SH-SY5Y (cell line): Measurements from ENCODE around the gene STK11.

Experiments used
- GATA2 ChIP-seq: IDR thresholded peaks from 2 replicates; pipeline ENCODE4 v1.6.1; 2011; ENCODE audit warnings: mild to moderate bottlenecking, low read depth, low read length
- GATA3 ChIP-seq: IDR thresholded peaks from 2 replicates; pipeline ENCODE4 v1.6.1; 2011; ENCODE audit warnings: low read depth, mild to moderate bottlenecking, low read length, moderate library complexity

The STK11 gene

DNA sequence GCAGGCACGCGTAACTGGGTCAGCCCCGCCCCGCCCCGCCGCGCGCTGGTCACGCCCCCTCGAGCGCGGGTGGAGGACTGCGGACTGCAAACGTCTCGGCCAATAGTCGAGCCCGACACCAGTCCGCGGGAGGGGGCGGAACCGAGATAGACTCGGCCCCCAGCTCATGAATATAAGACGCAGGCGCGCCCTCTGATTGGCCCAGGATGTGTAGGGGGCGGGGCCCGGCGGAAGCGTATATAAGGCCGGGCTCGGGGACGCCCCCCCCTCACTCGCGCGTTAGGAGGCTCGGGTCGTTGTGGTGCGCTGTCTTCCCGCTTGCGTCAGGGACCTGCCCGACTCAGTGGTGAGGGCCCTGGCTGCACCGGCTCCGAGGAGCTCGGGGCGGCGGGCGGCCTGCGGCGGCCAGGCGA, 63.5 kb downstream of the STK11 start, which contains the start of gene CIRBP:
CIRBP (plus strand) TSS at position 268 of the 413 bp plus-strand sequence. CDS start 1,602 bp downstream, outside the sequence.
- no peak for TF ChIP-seq GATA3
- no peak for TF ChIP-seq GATA2

DNA sequence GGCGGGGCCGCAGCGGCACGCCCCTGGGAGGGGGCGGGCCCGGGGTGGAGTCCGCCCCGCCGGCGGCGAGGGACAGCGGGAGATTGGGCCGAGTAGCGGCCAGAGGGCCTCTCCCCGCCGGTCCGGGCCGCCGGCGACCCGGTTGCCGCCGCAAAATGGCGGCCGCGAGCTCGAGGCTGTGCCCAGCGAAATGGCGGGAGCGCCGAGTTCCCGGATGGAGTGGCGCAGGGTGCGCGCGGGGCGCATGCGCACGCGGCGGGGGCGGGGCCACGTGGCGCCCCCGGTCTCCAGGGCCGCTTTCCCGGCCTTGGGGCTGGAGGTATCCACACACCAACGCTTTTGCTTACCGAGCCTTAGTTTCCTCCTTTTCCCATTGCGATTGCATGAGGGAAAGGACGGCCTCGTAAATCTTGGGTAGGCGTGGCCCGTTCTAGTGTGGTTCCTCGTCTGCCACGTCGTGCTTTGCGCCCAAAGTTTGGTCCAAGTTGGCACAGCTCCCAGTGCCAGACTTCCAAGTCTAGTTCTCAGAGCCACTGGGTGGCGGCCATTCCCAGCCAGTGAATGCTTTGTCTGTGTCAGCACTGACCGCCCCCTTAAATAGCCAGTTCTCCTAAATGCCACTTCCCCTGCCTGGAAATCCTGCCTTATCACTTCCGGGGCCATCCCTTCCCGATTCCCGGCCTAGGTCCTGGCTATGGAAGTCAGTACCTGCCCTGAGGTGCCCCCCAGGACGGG, 64.1 kb downstream of the STK11 start:
- TF ChIP-seq GATA3 (no peak), GATA2 (no peak)

DNA sequence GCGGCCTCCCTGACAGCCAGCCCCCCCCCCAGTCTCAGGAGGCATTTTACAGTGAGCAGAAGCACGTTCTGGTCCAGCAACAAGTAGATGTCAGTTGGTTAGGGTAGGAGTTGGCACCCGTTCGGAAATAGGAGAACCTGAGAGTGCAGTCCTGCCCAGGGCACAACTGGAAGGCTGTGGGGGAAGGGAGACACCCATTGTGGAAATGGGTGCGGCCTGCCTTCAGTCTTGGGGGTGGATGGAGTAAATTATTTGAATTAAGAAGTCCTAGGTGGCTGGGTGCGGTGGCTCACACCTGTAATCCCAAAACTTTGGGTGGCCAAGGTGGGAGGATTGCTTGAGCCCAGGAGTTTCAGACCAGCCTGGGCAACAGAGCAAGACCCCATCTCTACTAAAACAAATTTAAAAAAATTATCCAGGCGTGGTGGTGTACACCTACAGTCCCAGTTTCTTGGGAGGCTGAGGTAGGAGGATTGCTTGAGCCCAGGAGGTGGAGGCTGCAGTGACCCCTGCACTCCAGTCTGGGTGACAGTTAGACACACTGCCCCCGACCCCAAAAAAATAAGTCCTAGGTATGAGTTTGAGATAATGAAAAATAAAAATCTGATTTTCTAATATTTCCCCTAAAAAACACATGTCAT, 64.8 kb downstream of the STK11 start:
- TF ChIP-seq GATA3 (no peak), GATA2 (no peak)

DNA sequence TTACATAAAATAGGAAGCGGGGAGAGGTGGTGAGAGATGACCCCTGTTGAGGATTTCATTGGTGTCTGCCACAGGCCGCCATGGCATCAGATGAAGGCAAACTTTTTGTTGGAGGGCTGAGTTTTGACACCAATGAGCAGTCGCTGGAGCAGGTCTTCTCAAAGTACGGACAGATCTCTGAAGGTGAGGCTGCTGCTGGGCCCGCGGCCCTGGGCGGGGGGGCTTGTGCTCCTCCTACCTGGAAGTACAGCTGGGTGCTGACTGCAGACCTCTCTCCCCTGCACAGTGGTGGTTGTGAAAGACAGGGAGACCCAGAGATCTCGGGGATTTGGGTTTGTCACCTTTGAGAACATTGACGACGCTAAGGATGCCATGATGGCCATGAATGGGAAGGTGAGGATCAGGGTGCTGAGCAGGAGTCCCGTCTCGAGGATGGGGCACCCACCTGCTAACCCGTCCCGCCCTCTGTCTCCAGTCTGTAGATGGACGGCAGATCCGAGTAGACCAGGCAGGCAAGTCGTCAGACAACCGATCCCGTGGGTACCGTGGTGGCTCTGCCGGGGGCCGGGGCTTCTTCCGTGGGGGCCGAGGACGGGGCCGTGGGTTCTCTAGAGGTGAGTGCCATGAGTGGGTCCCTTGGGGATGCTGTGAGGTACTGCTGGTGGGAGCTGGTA, 65.4 kb downstream of the STK11 start:
- TF ChIP-seq GATA2 (no peak), GATA3 (no peak)

GRCh38 chr19:1271528-1272422, 66.2 kb downstream of the STK11 start:
- TF ChIP-seq GATA2 (no peak), GATA3 (no peak)

DNA sequence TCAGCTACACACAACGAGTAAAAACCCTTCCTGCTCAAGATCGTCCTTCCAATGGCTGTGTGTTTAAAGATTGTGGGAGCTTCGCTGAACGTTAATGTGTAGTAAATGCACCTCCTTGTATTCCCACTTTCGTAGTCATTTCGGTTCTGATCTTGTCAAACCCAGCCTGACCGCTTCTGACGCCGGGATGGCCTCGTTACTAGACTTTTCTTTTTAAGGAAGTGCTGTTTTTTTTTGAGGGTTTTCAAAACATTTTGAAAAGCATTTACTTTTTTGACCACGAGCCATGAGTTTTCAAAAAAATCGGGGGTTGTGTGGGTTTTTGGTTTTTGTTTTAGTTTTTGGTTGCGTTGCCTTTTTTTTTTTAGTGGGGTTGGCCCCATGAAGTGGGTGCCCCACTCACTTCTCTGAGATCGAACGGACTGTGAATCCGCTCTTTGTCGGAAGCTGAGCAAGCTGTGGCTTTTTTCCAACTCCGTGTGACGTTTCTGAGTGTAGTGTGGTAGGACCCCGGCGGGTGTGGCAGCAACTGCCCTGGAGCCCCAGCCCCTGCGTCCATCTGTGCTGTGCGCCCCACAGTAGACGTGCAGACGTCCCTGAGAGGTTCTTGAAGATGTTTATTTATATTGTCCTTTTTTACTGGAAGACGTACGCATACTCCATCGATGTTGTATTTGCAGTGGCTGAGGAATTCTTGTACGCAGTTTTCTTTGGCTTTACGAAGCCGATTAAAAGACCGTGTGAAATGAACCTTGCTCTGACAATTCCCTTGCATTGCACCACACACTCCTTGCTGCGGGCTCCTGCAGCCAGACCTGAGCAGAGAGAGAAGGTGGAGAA, 67.1 kb downstream of the STK11 start:
- TF ChIP-seq GATA2 (no peak), GATA3 (no peak)

- no peak for TF ChIP-seq GATA2
- no peak for TF ChIP-seq GATA3
These were observed 67.9 kb downstream of the STK11 start for GRCh38 chr19:1273263-1274041.

DNA sequence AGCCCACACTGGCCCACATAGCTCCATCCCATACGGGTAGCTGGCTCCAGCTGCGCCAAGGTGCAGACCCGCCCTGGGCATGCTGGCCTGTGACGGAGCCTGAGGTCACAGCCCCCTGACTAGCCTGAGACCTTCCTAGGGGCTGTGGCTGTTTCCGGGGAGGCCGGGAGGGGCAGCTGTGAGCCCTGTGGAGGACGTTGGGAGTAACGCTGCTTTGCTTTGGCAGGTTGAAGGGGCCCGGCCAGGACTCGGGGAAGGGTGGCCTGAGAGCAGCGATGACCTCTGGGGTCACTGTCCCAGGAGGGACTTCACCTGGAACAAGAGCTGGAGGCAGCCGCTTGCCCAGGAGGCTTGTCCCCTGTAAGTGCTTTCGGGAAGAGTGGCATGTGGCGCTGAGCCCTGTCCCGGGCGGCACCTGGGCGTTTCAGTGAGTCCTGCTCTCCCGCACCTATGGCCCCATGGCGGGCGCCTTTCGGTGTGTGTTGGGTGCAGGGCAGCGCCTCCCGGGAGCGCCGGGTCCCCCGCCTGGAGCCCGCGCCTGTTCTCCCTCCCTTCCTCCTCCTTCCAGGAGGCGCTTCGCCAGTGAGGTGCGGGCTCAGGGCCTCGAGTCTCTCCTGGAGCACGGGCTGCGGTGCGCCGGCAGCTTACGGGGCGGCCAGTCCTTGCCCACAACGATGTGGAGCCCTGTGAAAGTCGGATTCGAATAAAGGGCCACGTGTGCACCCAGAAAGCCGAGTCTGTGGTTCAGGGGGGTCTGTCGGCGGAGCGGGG, 68.7 kb downstream of the STK11 start:
- TF ChIP-seq GATA2: no peak
- TF ChIP-seq GATA3: no peak

DNA sequence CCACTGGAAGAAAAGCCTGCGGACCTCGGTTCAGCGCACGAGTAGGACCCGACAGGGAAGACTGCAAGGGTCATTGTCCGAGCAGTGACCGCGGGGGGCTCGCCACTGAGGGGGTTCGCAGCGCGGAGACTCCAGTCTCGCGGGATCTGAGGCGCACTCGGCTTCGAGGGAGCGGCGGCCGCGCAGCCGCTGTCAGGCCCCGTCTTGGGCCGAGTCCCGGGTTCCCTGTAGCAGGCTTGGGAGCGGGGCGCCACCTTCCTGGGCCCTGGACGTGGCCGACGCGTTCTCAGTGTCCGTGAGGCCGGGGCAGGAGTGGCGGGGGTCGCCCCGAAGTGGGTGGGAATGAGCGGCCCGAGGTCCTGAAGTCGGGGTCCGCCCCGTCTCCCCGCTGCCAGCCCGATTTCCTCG, 69.3 kb downstream of the STK11 start:
- TF ChIP-seq GATA3 (no peak), GATA2 (no peak)

- no peak for TF ChIP-seq GATA2
- no peak for TF ChIP-seq GATA3
These were observed 69.8 kb downstream of the STK11 start, which contains the start of gene FAM174C for GRCh38 chr19:1275260-1275975. TSS of gene FAM174C (plus strand) at chr19:1275530. CDS start at chr19:1275550, 20 bp downstream.
